Muscle of leg (tissue), 16 donors: ENCODE results near the gene SLC25A42. TPM values are rescaled to one million over a fixed set of nuclear protein-coding genes. Genes with fewer than 3 reads are reported as not detected.
"Not testable (repeated sequence)": the region's sequence is repeated elsewhere in the genome, so short reads cannot be mapped to it uniquely, and the experiment has no call there.

Source experiments
- DNase-seq: peaks from one replicate; pipeline ENCODE4 v3.0.0; 2013
- H3K27ac ChIP-seq: one replicate; pipeline ENCODE4 v1.5.1; 2013; ENCODE audit warnings: mild to moderate bottlenecking, low read length, control low read depth
- H3K27me3 ChIP-seq: one replicate; pipeline ENCODE4 v1.6.1; 2013; ENCODE audit warnings: low read length; ENCODE audit not compliant: control insufficient read depth, insufficient read depth
- H3K36me3 ChIP-seq: one replicate; pipeline ENCODE4 v1.6.1; 2013; ENCODE audit warnings: low read length; ENCODE audit not compliant: control insufficient read depth, insufficient read depth
- H3K4me1 ChIP-seq: one replicate; pipeline ENCODE4 v1.6.1; 2013; ENCODE audit warnings: low read length; ENCODE audit not compliant: control insufficient read depth, insufficient read depth
- H3K4me3 ChIP-seq: one replicate; pipeline ENCODE4 v1.5.1; 2013; ENCODE audit warnings: low read length, control low read depth
- H3K9me3 ChIP-seq: replicated peaks from 2 replicates; pipeline ENCODE4 v1.6.1; 2013; ENCODE audit warnings: low read depth, low read length; ENCODE audit not compliant: control insufficient read depth
- WGBS: methylation state at CpG from one replicate; pipeline ENCODE4 v1.1.5; 2013; ENCODE audit warnings: missing lambda C conversion rate; ENCODE audit not compliant: insufficient coverage; 5-methylcytosine and 5-hydroxymethylcytosine counted together
- long read RNA-seq, 11 donors: transcript quantifications; one replicate each; lab custom pipeline, GENCODE V29; 2026
- polyA plus RNA-seq, 8 donors: library from polyadenylated mRNA; unstranded; fragments of 120-200 nt; gene quantifications; one replicate each; pipeline versions ENCODE4 v1.2.1 to v1.2.3, GENCODE V29; 2013; ENCODE audit warnings: inconsistent platforms in 1 of 8, low replicate concordance in 1 of 8; ENCODE audit not compliant: insufficient read length in 8 of 8, insufficient read depth in 1 of 8
- total RNA-seq: library from RNA; stranded (reverse); fragments of 120-200 nt; gene quantifications from one replicate; pipeline ENCODE4 v1.2.4, GENCODE V29; 2013

The SLC25A42 gene
- 5.9 TPM for total RNA-seq
- polyA plus RNA-seq = 10 to 100 TPM in 4 of 8 donors, 1 to 10 TPM in 4; 8.7 to 12.2 (median 9.9) TPM
- long read RNA-seq, donor 1 = 0 reads
- long read RNA-seq, donor 2, partial matches to known transcripts = 0 of 1 reads
- long read RNA-seq, donor 2, other reads (novel, unspliced or antisense) = 0 of 1 reads
- long read RNA-seq, donor 3 = 0 reads
- long read RNA-seq, donor 4 = 0 reads
- long read RNA-seq, donor 5, partial matches to known transcripts = 24 of 36 reads
- long read RNA-seq, donor 5, other reads (novel, unspliced or antisense) = 12 of 36 reads
- long read RNA-seq, donor 6, partial matches to known transcripts = 0 of 2 reads
- long read RNA-seq, donor 6, other reads (novel, unspliced or antisense) = 0 of 2 reads
- long read RNA-seq, donor 7, partial matches to known transcripts = 0 of 1 reads
- long read RNA-seq, donor 7, other reads (novel, unspliced or antisense) = 0 of 1 reads
- long read RNA-seq, donor 8, partial matches to known transcripts = 0 of 1 reads
- long read RNA-seq, donor 8, other reads (novel, unspliced or antisense) = 0 of 1 reads
- long read RNA-seq, donor 9 = 0 reads
- long read RNA-seq, donor 10, partial matches to known transcripts = 0 of 1 reads
- long read RNA-seq, donor 10, other reads (novel, unspliced or antisense) = 0 of 1 reads
- long read RNA-seq, donor 11, partial matches to known transcripts = 0 of 5 reads
- long read RNA-seq, donor 11, other reads (novel, unspliced or antisense) = 5 of 5 reads

DNA sequence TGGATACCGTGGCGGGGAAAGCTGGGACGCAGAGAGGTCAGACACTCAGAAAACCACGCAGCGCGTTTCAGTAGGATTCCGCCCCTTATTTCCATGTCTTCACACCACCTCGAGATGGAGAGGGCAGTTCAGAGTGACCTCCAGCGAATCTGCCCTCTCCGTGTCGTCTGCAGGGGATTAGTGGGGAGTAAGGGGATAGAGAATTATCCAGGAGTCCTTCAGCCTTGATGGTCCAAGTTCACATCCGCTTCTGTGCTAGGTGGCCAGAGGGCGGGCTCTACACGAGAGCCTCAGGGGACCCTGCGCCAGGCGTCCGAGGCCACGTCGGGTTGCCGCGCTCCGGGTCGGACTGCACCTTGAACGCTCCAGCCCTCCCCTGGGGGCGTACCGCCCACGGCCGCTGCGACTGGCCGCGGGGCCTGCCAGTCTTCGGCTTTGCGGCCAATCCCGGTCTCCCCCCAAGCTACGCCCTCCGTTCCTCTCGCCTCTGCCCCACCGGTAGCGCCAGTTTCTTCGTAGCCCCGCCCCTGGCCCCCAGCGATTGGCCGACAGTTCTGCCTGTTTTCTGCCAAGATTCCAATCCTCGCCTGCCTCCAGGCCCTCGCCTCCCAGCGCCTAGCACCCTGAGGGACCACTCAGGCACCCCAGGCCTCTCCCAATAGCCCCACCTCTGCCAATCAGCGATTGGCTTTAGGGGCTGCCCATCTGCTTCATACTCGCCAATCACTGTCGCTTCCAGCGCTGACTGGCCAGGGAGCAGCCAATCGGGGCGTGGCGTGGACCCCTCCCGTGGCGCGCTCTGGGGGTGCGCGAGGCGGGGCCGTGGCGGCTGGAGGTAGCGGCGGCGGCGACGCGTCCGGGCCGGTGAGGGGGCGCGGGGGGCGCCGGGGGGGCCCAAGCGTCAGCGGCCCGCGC, at the start of gene SLC25A42:
Gene SLC25A42 (plus strand): TSS at position 812 of the 915 bp plus-strand sequence. CDS start 32,131 bp downstream, outside the sequence.
- peaks cover 23% of the 10 kb centered on the region for H3K36me3 ChIP-seq
- H3K4me3 ChIP-seq = peak within 1 kb of the TSS; percentile 75
- H3K4me1 ChIP-seq = peaks cover 55% of the 10 kb centered on the region
- DNase-seq = peak; percentile 100
- peak within 1 kb of the TSS; percentile 81 for H3K27ac ChIP-seq
- no peaks in the 10 kb centered on the region for H3K9me3 ChIP-seq
- H3K27me3 ChIP-seq = no peaks in the 10 kb centered on the region
- 1% methylated on average over 66 of the region's 77 CpGs for WGBS

- no peak overlapping the region for H3K27ac ChIP-seq
- H3K36me3 ChIP-seq = peaks cover 68% of the 10 kb centered on the region
- WGBS = 92% methylated on average over 2 of the region's 3 CpGs
- DNase-seq = no peak
- H3K4me1 ChIP-seq = no peaks in the 10 kb centered on the region
- no peaks in the 10 kb centered on the region for H3K27me3 ChIP-seq
- no peaks in the 10 kb centered on the region for H3K9me3 ChIP-seq
- H3K4me3 ChIP-seq = no peak overlapping the region
These were observed 42.7 kb upstream of the SLC25A42 start for GRCh38 chr19:19021115-19021514.

- 80% methylated on average over 1 of the region's 4 CpGs for WGBS
- DNase-seq = no peak
- Histone ChIP-seq H3K9me3 (no peaks in the 10 kb centered on the region), H3K36me3 (peaks cover 69% of the 10 kb centered on the region), H3K4me1 (no peaks in the 10 kb centered on the region), H3K27me3 (no peaks in the 10 kb centered on the region), H3K4me3 (no peak overlapping the region), H3K27ac (no peak overlapping the region)
These were observed 41.3 kb upstream of the SLC25A42 start for GRCh38 chr19:19022380-19022961.

DNA sequence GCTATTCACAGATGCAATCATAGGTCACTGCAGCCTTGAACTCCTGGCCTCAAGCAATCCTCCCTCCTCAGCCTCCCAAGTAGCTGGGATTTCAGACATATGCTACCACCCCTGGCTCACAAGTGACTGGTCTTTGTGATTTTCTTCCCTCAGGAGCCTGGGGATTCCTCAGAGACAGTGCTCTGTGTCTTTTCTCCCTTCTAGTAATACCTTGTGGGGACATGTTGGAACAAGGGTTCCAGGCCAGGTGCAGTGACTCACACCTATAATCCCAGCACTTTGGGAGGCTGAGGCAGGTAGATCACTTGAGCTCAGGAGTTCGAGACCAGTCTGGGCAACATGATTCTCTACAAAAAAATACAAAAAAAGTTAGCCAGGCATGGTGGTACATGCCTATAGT, 40.4 kb upstream of the SLC25A42 start:
- not testable (repeated sequence) for H3K9me3 ChIP-seq, H3K27ac ChIP-seq
- no CpG with 5 or more reads among the region's 1 CpG for WGBS

DNA sequence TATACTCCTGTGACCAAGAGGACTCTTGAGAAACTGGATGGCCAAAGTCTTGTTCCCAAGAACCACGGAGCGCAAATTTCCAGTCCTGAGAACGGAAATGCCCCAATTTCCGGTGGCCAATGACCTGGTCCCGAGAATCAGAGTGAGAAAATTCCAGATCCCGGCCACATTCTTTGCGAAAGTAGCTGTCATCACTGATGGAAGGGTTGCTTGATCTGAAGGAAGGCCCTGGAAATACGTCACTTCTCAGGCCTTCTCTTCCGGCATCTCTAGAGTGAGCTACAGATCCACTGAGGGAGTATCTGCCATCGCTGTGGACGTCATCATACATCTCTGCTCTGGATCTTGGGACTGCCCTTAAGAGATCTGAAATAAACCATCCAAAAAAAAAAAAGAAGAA, 37.9 kb upstream of the SLC25A42 start:
- no peak overlapping the region for H3K27ac ChIP-seq
- peaks cover 76% of the 10 kb centered on the region for H3K36me3 ChIP-seq
- 96% methylated on average over 10 of the region's 11 CpGs for WGBS
- no peaks in the 10 kb centered on the region for H3K4me1 ChIP-seq
- DNase-seq = no peak
- H3K4me3 ChIP-seq = no peak overlapping the region
- no peaks in the 10 kb centered on the region for H3K9me3 ChIP-seq
- H3K27me3 ChIP-seq = no peaks in the 10 kb centered on the region

More for the DNA sequence above, 40.4 kb upstream of the SLC25A42 start:
- DNase-seq, H3K27me3 ChIP-seq, H3K4me3 ChIP-seq, H3K4me1 ChIP-seq: not testable (repeated sequence)
- peaks cover 69% of the 10 kb centered on the region for H3K36me3 ChIP-seq

DNA sequence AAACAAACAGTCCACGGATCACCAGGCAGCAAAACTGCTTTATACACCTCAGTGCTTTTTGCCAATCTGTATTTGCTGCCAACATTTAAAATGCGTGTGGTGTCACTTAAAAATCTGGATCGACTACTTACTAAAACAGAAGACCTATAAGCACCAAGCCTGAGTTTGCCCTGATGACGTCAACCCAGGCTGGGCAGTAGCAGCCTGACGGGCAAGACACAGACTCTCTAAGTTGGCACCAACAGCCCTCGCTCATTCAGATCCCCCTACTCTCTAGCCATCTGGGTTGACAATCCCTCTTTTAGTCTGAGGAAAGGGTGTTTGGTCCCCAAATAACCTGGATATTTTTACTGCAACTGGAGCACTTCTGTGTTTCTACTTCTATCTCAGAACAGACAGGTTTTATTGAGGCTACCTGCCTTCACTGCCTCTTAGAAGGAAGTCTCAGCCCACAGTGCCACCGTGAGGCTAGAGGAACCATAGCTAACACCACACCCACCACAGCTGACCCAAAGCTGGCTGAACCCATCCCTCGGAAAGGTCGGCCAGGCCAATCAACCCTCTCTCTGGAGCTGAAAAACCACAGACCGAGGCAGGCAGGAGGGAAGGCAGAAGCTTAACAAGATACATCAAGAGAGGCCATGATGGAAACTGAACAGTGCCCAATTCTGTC, 37.4 kb upstream of the SLC25A42 start:
- peaks cover 77% of the 10 kb centered on the region for H3K36me3 ChIP-seq
- H3K9me3 ChIP-seq = no peaks in the 10 kb centered on the region
- no peak overlapping the region for H3K4me3 ChIP-seq
- no peaks in the 10 kb centered on the region for H3K4me1 ChIP-seq
- no peak for DNase-seq
- no peaks in the 10 kb centered on the region for H3K27me3 ChIP-seq
- WGBS = 60% methylated on average over 5 of the region's 10 CpGs
- H3K27ac ChIP-seq = no peak overlapping the region

DNA sequence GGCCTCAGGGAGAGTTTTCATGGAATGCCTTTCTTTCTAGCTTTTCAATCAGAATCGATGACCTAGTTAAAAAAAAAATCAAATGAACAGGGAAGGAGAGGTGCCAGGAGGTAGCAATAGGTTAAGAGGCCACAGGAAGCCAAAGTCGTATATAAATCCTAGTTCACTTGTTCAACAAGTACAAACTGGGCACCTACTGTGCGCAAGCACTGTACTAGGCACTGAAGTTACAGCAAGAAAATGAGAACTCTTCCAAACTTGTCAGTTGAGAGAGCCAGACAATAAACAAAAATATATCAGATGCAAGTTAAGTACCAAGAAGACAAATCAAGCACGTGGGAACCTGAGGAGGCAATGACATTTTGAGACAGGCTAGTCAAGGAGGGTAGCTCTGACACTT, 36.6 kb upstream of the SLC25A42 start:
- DNase-seq = no peak
- H3K27me3 ChIP-seq = no peaks in the 10 kb centered on the region
- no peak overlapping the region for H3K27ac ChIP-seq
- H3K9me3 ChIP-seq = no peaks in the 10 kb centered on the region
- no CpG with 5 or more reads among the region's 4 CpGs for WGBS
- peaks cover 5% of the 10 kb centered on the region for H3K4me1 ChIP-seq
- H3K36me3 ChIP-seq = peaks cover 75% of the 10 kb centered on the region
- no peak overlapping the region for H3K4me3 ChIP-seq

DNA sequence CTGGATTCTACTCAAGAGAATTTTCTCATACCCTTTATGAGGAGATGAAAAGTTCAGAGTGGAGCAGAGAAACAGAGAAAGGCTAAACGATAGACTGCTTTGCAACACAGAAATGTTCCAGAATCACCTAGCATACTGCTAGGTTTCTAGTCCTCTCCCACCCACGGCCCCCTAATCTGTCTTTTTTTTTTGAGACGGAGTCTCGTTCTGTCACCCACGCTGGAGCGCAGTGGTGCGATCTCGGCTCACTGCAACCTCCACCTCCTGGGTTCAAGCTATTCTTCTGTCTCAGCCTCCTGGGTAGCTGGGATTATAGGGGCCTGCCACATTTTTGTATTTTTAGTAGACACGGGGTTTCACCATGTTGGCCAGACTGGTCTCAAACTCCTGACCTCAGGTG, 35.3 kb upstream of the SLC25A42 start:
- no peak for DNase-seq
- H3K27me3 ChIP-seq = no peaks in the 10 kb centered on the region
- WGBS = 80% methylated on average over 1 of the region's 9 CpGs
- peaks cover 62% of the 10 kb centered on the region for H3K36me3 ChIP-seq
- H3K4me3 ChIP-seq = no peak overlapping the region
- no peak overlapping the region for H3K27ac ChIP-seq
- H3K9me3 ChIP-seq = no peaks in the 10 kb centered on the region
- H3K4me1 ChIP-seq = peaks cover 10% of the 10 kb centered on the region

DNA sequence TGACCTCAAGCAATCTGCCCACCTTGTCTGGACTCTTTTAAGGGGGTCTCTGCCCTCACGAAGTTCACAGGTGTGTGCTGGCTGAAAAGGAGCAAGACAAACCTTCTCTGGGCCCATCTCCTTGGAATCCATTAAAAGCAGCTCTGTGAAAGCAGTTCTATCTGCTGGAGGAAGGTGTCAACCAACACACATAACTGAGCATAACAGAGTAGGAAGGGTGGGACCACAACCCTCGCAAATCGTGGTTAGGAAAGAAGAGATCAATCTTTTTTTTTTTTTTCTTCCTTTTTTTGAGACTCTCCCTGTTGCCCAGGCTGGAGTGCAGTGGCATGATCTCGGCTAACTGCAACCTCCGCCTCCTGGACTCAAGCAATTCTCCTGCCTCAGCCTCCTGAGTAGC, 31.9 kb upstream of the SLC25A42 start:
- Histone ChIP-seq H3K27me3 (no peaks in the 10 kb centered on the region), H3K4me1 (peaks cover 18% of the 10 kb centered on the region), H3K9me3 (no peaks in the 10 kb centered on the region), H3K27ac (no peak overlapping the region), H3K4me3 (peak overlapping the region; percentile 8), H3K36me3 (peaks cover 34% of the 10 kb centered on the region)
- no CpG with 5 or more reads among the region's 5 CpGs for WGBS
- no peak for DNase-seq
